K562 (cell line): Measurements from ENCODE around the gene DDX60. TPM values are rescaled to one million over a fixed set of nuclear protein-coding genes. Genes with fewer than 3 reads are reported as not detected.

Experiments
- ATAC-seq: fragments of 200-7000 bp; cut with Tn5 transposase; 3 replicates; pipeline ENCODE4 v1.9.1; 2020; ENCODE audit warnings: moderate library complexity
- BruUV-seq: library from RNA; stranded (reverse); fragments of 400-500 nt; replicated peaks from 2 replicates; lab custom pipeline; 2021; lab: Mats Ljungman, UMichigan
- CTCF ChIA-PET: fragments of 300-600 bp; formaldehyde crosslinking; extraction: SDS; loops from one replicate; lab custom pipeline; 2021; ENCODE audit warnings: low intra/inter-chr PET ratio; lab: Yijun Ruan, JAX
- POLR2A ChIA-PET: fragments of 300-600, 350-650 bp; sonication (Branson Sonifier 250); formaldehyde crosslinking; extraction: SDS; loops from one replicate; lab custom pipeline; 2021; ENCODE audit warnings: antibody characterized with exemption, inconsistent platforms; lab: Yijun Ruan, JAX
- DNase-seq, 4 experiments: peaks; one replicate each; pipeline versions ENCODE4 v3.0.0 to v3.0.0-alpha.2; 2011 to 2018; ENCODE audit warnings: low spot score in 3 of 4, mixed read lengths in 3 of 4; ENCODE audit errors: extremely low read depth in 1 of 4
- FAIRE-seq: peaks from 2 replicates; lab custom pipeline; 2011; peaks lifted over from hg19 to GRCh38; lab: Jason Lieb, UNC
- H2AFZ ChIP-seq: 2 replicates; pipeline ENCODE4 v1.6.0; 2011; ENCODE audit warnings: low read depth, low read length, control low read depth, inconsistent platforms
- H3K27ac ChIP-seq: fragments of 200-600 bp; 3 replicates; pipeline ENCODE4 v1.8.0; 2011; ENCODE audit warnings: low read depth, mild to moderate bottlenecking, control low read depth, inconsistent platforms, low read length, moderate library complexity, mixed read lengths; ENCODE audit errors: extremely low read depth
- H3K27me3 ChIP-seq, 2 experiments: fragments of 300-600 bp in 1 of 2; 2 replicates in 1 of 2; 3 replicates in 1 of 2; pipeline versions ENCODE4 v1.6.0 to v1.8.0; 2011; ENCODE audit warnings: inconsistent platforms in 2 of 2, low read length in 2 of 2, mild to moderate bottlenecking in 1 of 2, mixed read lengths in 1 of 2, moderate library complexity in 1 of 2; ENCODE audit not compliant: control insufficient read depth in 2 of 2, insufficient read depth in 2 of 2
- H3K36me3 ChIP-seq: fragments of 300-600 bp; 3 replicates; pipeline ENCODE4 v1.8.0; 2011; ENCODE audit warnings: mild to moderate bottlenecking, low read length, inconsistent platforms; ENCODE audit not compliant: control insufficient read depth, insufficient read depth
- H3K4me1 ChIP-seq, 2 experiments: fragments of 200-600 bp in 1 of 2; replicated peaks in 1 of 2; 2 replicates in 1 of 2; 3 replicates in 1 of 2; pipeline versions ENCODE4 v1.5.1 to v1.8.0; 2011; ENCODE audit warnings: inconsistent platforms in 2 of 2, low read length in 2 of 2, mild to moderate bottlenecking in 1 of 2, mixed read lengths in 1 of 2, moderate library complexity in 1 of 2; ENCODE audit not compliant: control insufficient read depth in 2 of 2, insufficient read depth in 2 of 2
- H3K4me2 ChIP-seq: 2 replicates; pipeline ENCODE4 v1.6.1; 2011; ENCODE audit warnings: low read length, control low read depth, inconsistent platforms, mixed read lengths; ENCODE audit not compliant: insufficient read depth
- H3K4me3 ChIP-seq: fragments of 200-600 bp; sonication (generic), shearing (Covaris generic); 2 replicates; pipeline ENCODE4 v1.5.1; 2016; ENCODE audit warnings: control low read depth, inconsistent platforms
- H3K79me2 ChIP-seq: fragments of 200-600 bp; 3 replicates; pipeline ENCODE4 v1.8.0; 2011; ENCODE audit warnings: low read length, inconsistent platforms; ENCODE audit not compliant: control insufficient read depth, insufficient read depth
- H3K9ac ChIP-seq, 2 experiments: 2 replicates each; pipeline versions ENCODE4 v1.6.0 to v1.6.1; 2011; ENCODE audit warnings: low read depth in 2 of 2, low read length in 2 of 2, control low read depth in 1 of 2, inconsistent platforms in 1 of 2, mild to moderate bottlenecking in 1 of 2, mixed read lengths in 1 of 2; ENCODE audit not compliant: insufficient read depth in 1 of 2
- H3K9me1 ChIP-seq: one replicate; pipeline ENCODE4 v1.6.0; 2011; ENCODE audit warnings: inconsistent platforms, mild to moderate bottlenecking, low read length, moderate library complexity; ENCODE audit not compliant: control insufficient read depth, insufficient read depth
- H3K9me3 ChIP-seq: replicated peaks from 2 replicates; pipeline ENCODE4 v1.5.1; 2011; ENCODE audit warnings: low read depth, low read length, inconsistent platforms; ENCODE audit not compliant: control insufficient read depth, insufficient read depth
- H4K20me1 ChIP-seq: replicated peaks from 2 replicates; pipeline ENCODE4 v1.6.1; 2011; ENCODE audit warnings: low read length, inconsistent platforms, mixed read lengths; ENCODE audit not compliant: control insufficient read depth, insufficient read depth
- CBX5 ChIP-seq: IDR thresholded peaks from 2 replicates; pipeline ENCODE4 v1.6.1; 2014; ENCODE audit warnings: low read depth, borderline replicate concordance
- CCNT2 ChIP-seq: IDR thresholded peaks from 2 replicates; pipeline ENCODE4 v1.6.1; 2011; ENCODE audit warnings: borderline replicate concordance, low read depth, mild to moderate bottlenecking, moderate library complexity, mixed read lengths, low read length; ENCODE audit not compliant: insufficient read length; ENCODE audit errors: extremely low read depth
- CREB1 ChIP-seq, 2 experiments: sonication (generic) in 1 of 2; formaldehyde crosslinking in 1 of 2; IDR thresholded peaks; 2 replicates each; pipeline versions ENCODE4 v1.6.1 to v1.8.0; 2012 to 2022; ENCODE audit warnings: inconsistent platforms in 1 of 2, mild to moderate bottlenecking in 1 of 2, missing genetic modification reagents in 1 of 2, moderate library complexity in 1 of 2
- E2F5 ChIP-seq: sonication (generic); formaldehyde crosslinking; IDR thresholded peaks from 2 replicates; pipeline ENCODE4 v1.8.0; 2022; ENCODE audit warnings: mild to moderate bottlenecking, missing genetic modification reagents
- MCM3 ChIP-seq: fragments of 450-650 bp; IDR thresholded peaks from 2 replicates; pipeline ENCODE4 v1.6.1; 2016
- SAP30 ChIP-seq: fragments of 200-600 bp; sonication (generic); IDR thresholded peaks from 2 replicates; pipeline ENCODE4 v1.6.1; 2012; ENCODE audit warnings: borderline replicate concordance, low read depth, mild to moderate bottlenecking, moderate library complexity, low read length, control low read depth, inconsistent platforms; ENCODE audit not compliant: insufficient read depth, poor library complexity, severe bottlenecking
- SMARCA4 ChIP-seq: fragments of 450-650 bp; IDR thresholded peaks from 2 replicates; pipeline ENCODE4 v1.6.1; 2016
- TEAD2 ChIP-seq: fragments of 450-650 bp; IDR thresholded peaks from 2 replicates; pipeline ENCODE4 v1.6.1; 2016; ENCODE audit warnings: missing genetic modification characterization, control low read depth, missing compliant biosample characterization
- XRCC5 ChIP-seq: fragments of 200-400 bp; formaldehyde crosslinking; IDR thresholded peaks from 2 replicates; pipeline ENCODE4 v1.6.1; 2017; ENCODE audit warnings: low read depth, mild to moderate bottlenecking, low read length
- ZFP30 ChIP-seq: fragments of 250-450 bp; sonication (Bioruptor Pico); IDR thresholded peaks from 2 replicates; pipeline ENCODE4 v1.8.0; 2022; ENCODE audit warnings: moderate library complexity, mild to moderate bottlenecking, inconsistent platforms, borderline replicate concordance
- ZFP36 ChIP-seq: fragments of 150-350 bp; IDR thresholded peaks from 2 replicates; pipeline ENCODE4 v1.6.1; 2018; ENCODE audit warnings: low read length, low read depth; ENCODE audit not compliant: partially characterized antibody
- ZNF311 ChIP-seq: fragments of 250-450 bp; sonication (Bioruptor Pico); IDR thresholded peaks from 2 replicates; pipeline ENCODE4 v1.4.0; 2020; ENCODE audit warnings: mild to moderate bottlenecking, moderate library complexity
- ZNF384 ChIP-seq: IDR thresholded peaks from 2 replicates; pipeline ENCODE4 v1.6.1; 2012; ENCODE audit warnings: low read depth, low read length, improper control_type of control experiment
- ZNF507 ChIP-seq: conservative IDR thresholded peaks from 2 replicates; pipeline ENCODE4 v1.6.1; 2017; ENCODE audit warnings: missing genetic modification characterization, missing compliant biosample characterization
- WGBS: fragments of 100-300 bp; shearing (Covaris generic); methylation state at CpG from one replicate; pipeline ENCODE4 v1.1.6; 2016; ENCODE audit warnings: low coverage, mixed read lengths; ENCODE audit not compliant: insufficient coverage; ENCODE audit errors: missing lambda C conversion rate; 5-methylcytosine and 5-hydroxymethylcytosine counted together
- in situ Hi-C: fragments of 300-500 bp; cut with MboI; formaldehyde crosslinking; loops from 4 replicates; pipeline ENCODE4 v1.15.0; 2018; ENCODE audit warnings: inconsistent platforms, mixed read lengths
- intact Hi-C: fragments of 100-400 bp; cut with micrococcal nuclease; formaldehyde crosslinking; loops from 2 replicates; pipeline ENCODE4 v1.14.2; 2022
- polyA plus RNA-seq, 8 experiments: library from polyadenylated mRNA; depleted of rRNA in 4 of 8; stranded (reverse) in 5 of 8; unstranded in 3 of 8; fragments of >200 nt; fragmentation: Nextera tagmentation in 2 of 8; fragmentation: Illumina TruSeq in 1 of 8; extraction: Ambion mirVana in 2 of 8; extraction: Trizol in 1 of 8; gene quantifications; 2 replicates each; pipeline versions ENCODE4 v1.2.1 to v1.2.3, GENCODE V29; 2011 to 2014; ENCODE audit warnings: inconsistent platforms in 1 of 8, missing spikeins in 1 of 8
- total RNA-seq, 7 experiments: library from RNA; depleted of rRNA in 6 of 7; stranded (reverse); fragments of >200 nt in 6 of 7; fragmentation: Illumina TruSeq in 2 of 7; extraction: Trizol in 2 of 7; gene quantifications; 2 replicates each; pipeline versions ENCODE4 v1.2.1 to v1.2.3, GENCODE V29; 2011 to 2021; ENCODE audit warnings: low replicate concordance in 1 of 7
- TF ChIP-seq, protein P1 (sequence below): conservative IDR thresholded peaks from 2 replicates; pipeline ENCODE4 v1.6.1; 2011; ENCODE audit warnings: low read depth, mild to moderate bottlenecking, low read length; ENCODE audit not compliant: control insufficient read depth

The DDX60 gene
- total and polyA plus RNA-seq, 9 of the 15 experiments (the other 6 are each of a cell fraction or from before 2014, with no cell fraction given) = 0.06 to 0.25 (median 0.13) TPM

DNA sequence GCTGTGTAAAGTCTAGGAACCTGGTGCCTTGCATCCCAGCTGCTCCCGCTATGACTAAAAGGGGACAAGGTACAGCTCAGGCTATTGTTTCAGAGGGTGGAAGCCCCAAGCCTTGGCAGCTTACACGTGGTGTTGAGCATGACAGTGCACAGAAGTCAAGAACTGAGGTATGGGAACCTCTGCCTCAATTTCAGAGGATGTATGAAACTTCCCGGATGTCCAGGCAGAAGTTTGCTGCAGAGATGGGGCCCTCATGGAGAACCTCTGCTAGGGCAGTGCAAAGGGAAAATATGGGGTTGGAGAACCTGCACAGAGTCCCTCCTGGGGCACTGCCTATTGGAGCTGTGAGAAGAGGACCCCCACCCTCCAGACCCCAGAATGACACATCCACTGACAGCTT lies 76.6 kb downstream of the DDX60 start:
- FAIRE-seq = no peak
- peak in 1 of 4 experiments; percentile 1 for DNase-seq
- POLR2A ChIA-PET = no interaction called here
- intact Hi-C loops = no loop called here
- Histone ChIP-seq H3K9ac (no peak overlapping the region), H3K79me2 (no peaks in the 10 kb centered on the region)
- TF ChIP-seq CBX5 (peak; percentile 46; the same call in 1 of the 2 replicates), ZFP30 (CRISPR knock-in tag) (no peak), CREB1 (IDR thresholded peaks at IDR 0.05) (no peak), CREB1 (CRISPR knock-in tag; IDR thresholded peaks at IDR 0.05) (no peak), SAP30 (no peak), ZNF311 (CRISPR knock-in tag) (no peak), CCNT2 (no peak), ZNF507 (tag) (no peak), MCM3 (no peak), E2F5 (CRISPR knock-in tag) (no peak), TEAD2 (tag) (no peak), XRCC5 (no peak), ZFP36 (peak; percentile 38), ZNF384 (no peak), SMARCA4 (no peak)
- TF ChIP-seq, protein P1, sequence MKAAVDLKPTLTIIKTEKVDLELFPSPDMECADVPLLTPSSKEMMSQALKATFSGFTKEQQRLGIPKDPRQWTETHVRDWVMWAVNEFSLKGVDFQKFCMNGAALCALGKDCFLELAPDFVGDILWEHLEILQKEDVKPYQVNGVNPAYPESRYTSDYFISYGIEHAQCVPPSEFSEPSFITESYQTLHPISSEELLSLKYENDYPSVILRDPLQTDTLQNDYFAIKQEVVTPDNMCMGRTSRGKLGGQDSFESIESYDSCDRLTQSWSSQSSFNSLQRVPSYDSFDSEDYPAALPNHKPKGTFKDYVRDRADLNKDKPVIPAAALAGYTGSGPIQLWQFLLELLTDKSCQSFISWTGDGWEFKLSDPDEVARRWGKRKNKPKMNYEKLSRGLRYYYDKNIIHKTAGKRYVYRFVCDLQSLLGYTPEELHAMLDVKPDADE = no peak
- TF ChIP-seq, all 486 proteins: peak for 2
- no peak overlapping the region for H2AFZ ChIP-seq
- no peaks in the 10 kb centered on the region for H3K9me1 ChIP-seq
- in situ Hi-C loops = no loop called here
- H3K36me3 ChIP-seq = no peaks in the 10 kb centered on the region
- ATAC-seq = no peak
- CTCF ChIA-PET = no interaction called here
- BruUV-seq = no TSS peak
- WGBS = 6% methylated on average over 3 of the region's 3 CpGs
- no peaks in the 10 kb centered on the region for H4K20me1 ChIP-seq
- H3K27me3 ChIP-seq = no peaks in the 10 kb centered on the region
- H3K4me1 ChIP-seq = no peaks in the 10 kb centered on the region
- no peaks in the 10 kb centered on the region for H3K9me3 ChIP-seq
- H3K27ac ChIP-seq = no peak overlapping the region
- H3K4me2 ChIP-seq = no peak overlapping the region
- H3K4me3 ChIP-seq = no peak overlapping the region
